Measurements from ENCODE around the gene PLPPR5. TPM values are rescaled to one million over a fixed set of nuclear protein-coding genes. Genes with fewer than 3 reads are reported as not detected.

The PLPPR5 gene
- total and polyA plus RNA-seq, 10 of the 15 experiments (the other 5 are each of a cell fraction or from before 2014, with no cell fraction given), result under 0.01 to 0.11 (median 0.02) TPM; not detected in 7

GRCh38 chr1:98870959-98871903 lies 133.4 kb downstream of the PLPPR5 start:
- Histone ChIP-seq H3K79me2 (ENCODE audit: control insufficient read depth, insufficient read depth, low read length) (no peaks in the 10 kb centered on the region), H3K9me3 (replicated peaks; ENCODE audit: control insufficient read depth, insufficient read depth, low read length) (no peaks in the 10 kb centered on the region; the same call in 1 of the 3 replicates), H3K9ac (ENCODE audit: control insufficient read depth, insufficient read depth, low read length) (no peak overlapping the region), H3K4me1 (ENCODE audit: control insufficient read depth, insufficient read depth, low read length) (0 out of 2 replicates have a peak, but pooled peaks cover 4% of the 10 kb centered on the region), H3K4me3 (no peak overlapping the region), H4K20me1 (ENCODE audit: control insufficient read depth, insufficient read depth) (no peaks in the 10 kb centered on the region), H3K36me3 (ENCODE audit: control insufficient read depth in 2 of 2, insufficient read depth in 2 of 2, low read length in 1 of 2) (no peaks in the 10 kb centered on the region), H3K4me2 (ENCODE audit: control insufficient read depth, insufficient read depth) (peak overlapping the region; percentile 65; the same call in 1 of the 2 replicates), H3K27ac (ENCODE audit: control insufficient read depth, insufficient read depth) (peak overlapping the region; percentile 69), H2AFZ (ENCODE audit: control insufficient read depth, low read depth, low read length) (peak overlapping the region; percentile 87), H3K27me3 (replicated peaks in 1 of 2; ENCODE audit: control insufficient read depth in 2 of 2, insufficient read depth in 2 of 2, low read length in 1 of 2) (no peaks in the 10 kb centered on the region)
- intact Hi-C loops (cut with micrococcal nuclease; ENCODE audit: unreplicated experiment), result no loop called here
- in situ Hi-C loops (cut with MboI), result no loop called here
- DNase-seq (ENCODE audit: low read depth, low spot score) (peak; percentile 73), FAIRE-seq (peak; percentile 70), ATAC-seq (peak; percentile 99)
- CTCF ChIA-PET, result interaction anchor here (0.7 kb wide), 1 partner anchor 1082 kb away, joined by 3 read pairs; no protein-coding TSS in a partner anchor
- 33% methylated on average over 9 of the region's 9 CpGs for WGBS (ENCODE audit: insufficient coverage, insufficient replicate concordance, low lambda C conversion rate, missing lambda C conversion rate)
- no TSS peak for BruUV-seq (replicated peaks)
- POLR2A ChIA-PET, result no interaction called here
- SMC1A ChIA-PET (ENCODE audit: uncharacterized antibody, unreplicated experiment), result interaction anchor here (0.6 to 1.4 kb wide), 7 partner anchors 16 to 1757 kb away, joined by 3 to 4 read pairs (median 3); no protein-coding TSS in a partner anchor
- RAD21 ChIA-PET (ENCODE audit: unreplicated experiment), result interaction anchor here (1.2 to 1.5 kb wide), 2 partner anchors 20 to 53 kb away, joined by 3 to 6 read pairs; no protein-coding TSS in a partner anchor
- peak; percentile 96 for TF ChIP-seq ATF2 (IDR thresholded peaks at IDR 0.05; ENCODE audit: low read length)
- no peak for TF ChIP-seq PBX3 (IDR thresholded peaks at IDR 0.05; ENCODE audit: insufficient replicate concordance, low read depth, low read length)
- no peak for TF ChIP-seq HDAC6 (IDR thresholded peaks at IDR 0.05; ENCODE audit: unreplicated experiment)
- peak; percentile 85 for TF ChIP-seq SKIL (IDR thresholded peaks at IDR 0.05; ENCODE audit: low read depth, poor library complexity, severe bottlenecking)
- TF ChIP-seq MTA2 (IDR thresholded peaks at IDR 0.05; ENCODE audit: low read depth), result peak; percentile 74
- peak; percentile 68 for TF ChIP-seq CUX1 (IDR thresholded peaks at IDR 0.05; ENCODE audit: insufficient replicate concordance, low read depth, low read length)
- TF ChIP-seq NBN (IDR thresholded peaks at IDR 0.05), result no peak
- TF ChIP-seq CREB1 (IDR thresholded peaks at IDR 0.05; ENCODE audit: low read depth), result peak; percentile 51; the same call in 1 of the 2 replicates
- TF ChIP-seq ETV6 (conservative IDR thresholded peaks at IDR 0.05 in 1 of 2, IDR thresholded peaks at IDR 0.05 in 1 of 2; ENCODE audit: borderline replicate concordance in 1 of 2, low read depth in 1 of 2), result peak in 1 of 2 experiments; percentile 85; a peak in 2 of 4 replicates
- no peak for TF ChIP-seq SREBF1 (IDR thresholded peaks at IDR 0.05; ENCODE audit: low read length)
- TF ChIP-seq SUZ12 (IDR thresholded peaks at IDR 0.05; ENCODE audit: unreplicated experiment), result no peak

Data from GM12878 (cell line).